Measurements from ENCODE around the gene GREB1. TPM values are rescaled to one million over a fixed set of nuclear protein-coding genes. Genes with fewer than 3 reads are reported as not detected.

Gene GREB1
- total and polyA plus RNA-seq, 2 of the 4 experiments (the other 2 are of a cell fraction): 0.05 TPM; not detected in 1

DNA sequence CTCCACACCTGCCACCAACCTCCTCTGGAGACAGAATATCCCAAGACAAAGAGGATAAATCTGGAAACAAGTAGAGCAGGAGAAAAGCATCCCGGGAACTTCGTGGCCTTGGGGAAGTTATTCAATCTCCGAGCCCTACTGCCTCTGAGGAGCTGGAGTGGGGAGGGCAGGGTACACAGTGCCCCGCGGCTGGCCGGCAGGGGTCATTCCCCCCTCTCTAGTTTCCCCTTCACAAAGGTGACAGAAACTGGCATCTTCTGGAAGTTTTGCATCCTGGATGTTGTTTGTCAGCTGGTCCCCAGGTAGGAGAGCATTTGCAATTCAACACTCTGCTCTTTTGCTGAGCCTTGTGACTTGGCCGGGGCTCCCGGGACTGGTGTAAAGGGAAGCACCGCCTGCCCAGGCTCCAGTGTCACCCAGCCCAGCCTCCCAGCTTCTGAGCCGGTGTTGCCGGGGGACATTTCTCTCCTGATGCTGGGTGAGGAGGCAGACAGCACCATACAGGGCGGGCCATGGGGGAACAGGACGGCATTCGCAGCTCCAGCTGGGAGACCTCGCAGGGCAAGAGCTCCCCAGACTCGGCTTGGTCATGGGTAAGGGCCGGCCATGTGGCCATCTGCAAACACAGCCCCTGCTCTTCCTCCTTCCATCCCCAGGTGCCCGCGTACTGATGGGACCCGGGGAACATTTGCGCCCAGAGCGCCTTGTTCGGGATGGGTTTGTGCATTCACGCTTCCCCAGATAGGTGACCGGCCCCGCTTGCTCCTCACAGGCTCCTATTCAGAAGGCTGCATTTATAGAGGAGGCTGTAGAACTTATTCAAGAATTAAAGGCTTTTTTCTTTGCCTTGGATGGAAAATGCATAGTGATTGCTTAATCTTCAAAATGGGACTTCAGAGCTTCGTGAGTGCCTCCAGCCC, 143.6 kb downstream of the GREB1 start:
- no peaks in the 10 kb centered on the region for H3K79me1 ChIP-seq (ENCODE audit: low read depth in 1 of 2, low read length in 2 of 2)
- peaks cover 2% of the 10 kb centered on the region; the same call in 1 of the 2 replicates for H3K9me3 ChIP-seq (ENCODE audit: control insufficient read depth, insufficient read depth, low read length)
- intact Hi-C loops (cut with micrococcal nuclease): no loop called here
- no peak overlapping the region for H2BK20ac ChIP-seq (ENCODE audit: low read depth, low read length)
- no peaks in the 10 kb centered on the region for H3K36me3 ChIP-seq (ENCODE audit: control insufficient read depth, insufficient read depth, low read length)
- in situ Hi-C loops (cut with MboI; ENCODE audit: low sequenced_read_pairs): no loop called here
- ChIA-PET POLR2A (ENCODE audit: unreplicated experiment) (no interaction called here), CTCF (no interaction called here)
- ATAC-seq (ENCODE audit: low read depth) (no peak), DNase-seq (no peak)
- H2BK5ac ChIP-seq (ENCODE audit: low read depth, low read length, poor library complexity, severe bottlenecking): no peak overlapping the region
- no peak overlapping the region for H4K5ac ChIP-seq (ENCODE audit: low read depth, low read length)
- no peak overlapping the region for H3K4me2 ChIP-seq (ENCODE audit: low read depth, low read length)
- no peak overlapping the region for H3K9ac ChIP-seq (ENCODE audit: low read depth, low read length)
- H3K14ac ChIP-seq (replicated peaks; ENCODE audit: low read depth, low read length): no peak overlapping the region
- WGBS, 2 experiments (ENCODE audit: extremely low coverage in 2 of 2, insufficient read length in 1 of 2): 40% methylated on average over 6 of the region's 27 CpGs; no CpG with 5 or more reads in 1 of the 2 experiments
- H3K27me3 ChIP-seq (ENCODE audit: control insufficient read depth, insufficient read depth, low read length): peaks cover 42% of the 10 kb centered on the region
- dilution Hi-C loops (cut with HindIII; ENCODE audit: low sequenced_read_pairs, unreplicated experiment): no loop called here
- no TSS peak for BruUV-seq (replicated peaks)
- no peak overlapping the region for H2BK120ac ChIP-seq (ENCODE audit: low read depth, low read length)
- H3K9me1 ChIP-seq (ENCODE audit: insufficient read depth, low read length): no peaks in the 10 kb centered on the region; the same call in 1 of the 2 replicates
- peaks cover 8% of the 10 kb centered on the region; the same call in 1 of the 2 replicates for H3K4me1 ChIP-seq (ENCODE audit: control insufficient read depth, insufficient read depth, low read length)
- H2AK9ac ChIP-seq (replicated peaks; ENCODE audit: low read depth, low read length, poor library complexity): no peak overlapping the region
- TF ChIP-seq RAD21 (IDR thresholded peaks at IDR 0.05; ENCODE audit: low read length): no peak
- TF ChIP-seq CEBPB (IDR thresholded peaks at IDR 0.05; ENCODE audit: low read depth, low read length): 0 out of 2 replicates have a peak, but pooled peaks have one; percentile 1
- TF ChIP-seq BHLHE40 (IDR thresholded peaks at IDR 0.05; ENCODE audit: low read depth, low read length): no peak
- H3K23ac ChIP-seq (ENCODE audit: low read depth, low read length): no peak overlapping the region
- no peak overlapping the region for H3K27ac ChIP-seq (ENCODE audit: insufficient read depth, low read length)
- no peak overlapping the region for H2AFZ ChIP-seq (replicated peaks; ENCODE audit: low read length, poor library complexity)
- H4K20me1 ChIP-seq (ENCODE audit: insufficient read depth, low read length): no peaks in the 10 kb centered on the region; the same call in 1 of the 2 replicates
- H4K91ac ChIP-seq (ENCODE audit: insufficient read depth, low read depth, low read length): no peak overlapping the region
- H3K4ac ChIP-seq (ENCODE audit: low read depth, low read length): no peak overlapping the region
- H3K4me3 ChIP-seq (ENCODE audit: insufficient read depth, low read depth, low read length): no peak overlapping the region
- no peak overlapping the region for H3K56ac ChIP-seq (ENCODE audit: extremely low read depth, insufficient read depth, low read length)
- H3K18ac ChIP-seq (ENCODE audit: low read depth, low read length): no peak overlapping the region
- no peak overlapping the region for H4K8ac ChIP-seq (ENCODE audit: low read depth in 2 of 2, low read length in 2 of 2)
- H2BK15ac ChIP-seq (ENCODE audit: low read depth, low read length): no peak overlapping the region
- no peak overlapping the region for H2AK5ac ChIP-seq (ENCODE audit: low read depth, low read length)

Measured in IMR-90 (cell line).